Uterus (tissue), 2 donors: ENCODE data around the gene TIGD6.

Experiments
- POLR2A ChIP-seq, 2 donors: fragments of 450-650 bp; IDR thresholded peaks; one replicate each; pipeline ENCODE4 v1.6.1; 2016; ENCODE audit warnings: antibody characterized with exemption in 2 of 2, mild to moderate bottlenecking in 1 of 2, moderate library complexity in 1 of 2
- TF ChIP-seq, protein P1 (sequence below), 4 experiments: fragments of 200-600 bp in 2 of 4; fragments of 450-650 bp in 2 of 4; sonication (generic) in 2 of 4; IDR thresholded peaks; one replicate each; pipeline ENCODE4 v1.5.1; 2016 to 2019; ENCODE audit warnings: antibody characterized with exemption in 4 of 4, mild to moderate bottlenecking in 2 of 4, moderate library complexity in 1 of 4

DNA sequence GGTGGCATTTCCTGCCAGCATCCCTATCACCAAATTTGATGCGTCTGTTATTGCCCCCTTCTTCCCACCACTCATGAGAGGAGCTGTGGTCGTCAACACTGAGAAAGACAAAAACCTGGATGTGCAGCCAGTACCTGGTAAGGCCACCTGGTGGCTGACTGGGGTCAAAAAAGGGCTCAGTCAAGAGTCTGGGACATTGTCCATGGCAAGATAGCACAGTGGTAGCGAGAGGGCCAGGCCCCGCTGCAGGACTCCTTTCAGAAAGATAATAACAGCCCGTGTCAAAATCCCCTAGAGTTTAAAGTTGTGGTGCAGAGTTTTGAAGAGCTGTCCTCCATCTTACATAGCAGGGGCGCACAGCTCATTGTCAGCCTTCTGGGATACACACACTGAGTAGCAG lies 45.1 kb upstream of the TIGD6 start:
- TF ChIP-seq, protein P1, sequence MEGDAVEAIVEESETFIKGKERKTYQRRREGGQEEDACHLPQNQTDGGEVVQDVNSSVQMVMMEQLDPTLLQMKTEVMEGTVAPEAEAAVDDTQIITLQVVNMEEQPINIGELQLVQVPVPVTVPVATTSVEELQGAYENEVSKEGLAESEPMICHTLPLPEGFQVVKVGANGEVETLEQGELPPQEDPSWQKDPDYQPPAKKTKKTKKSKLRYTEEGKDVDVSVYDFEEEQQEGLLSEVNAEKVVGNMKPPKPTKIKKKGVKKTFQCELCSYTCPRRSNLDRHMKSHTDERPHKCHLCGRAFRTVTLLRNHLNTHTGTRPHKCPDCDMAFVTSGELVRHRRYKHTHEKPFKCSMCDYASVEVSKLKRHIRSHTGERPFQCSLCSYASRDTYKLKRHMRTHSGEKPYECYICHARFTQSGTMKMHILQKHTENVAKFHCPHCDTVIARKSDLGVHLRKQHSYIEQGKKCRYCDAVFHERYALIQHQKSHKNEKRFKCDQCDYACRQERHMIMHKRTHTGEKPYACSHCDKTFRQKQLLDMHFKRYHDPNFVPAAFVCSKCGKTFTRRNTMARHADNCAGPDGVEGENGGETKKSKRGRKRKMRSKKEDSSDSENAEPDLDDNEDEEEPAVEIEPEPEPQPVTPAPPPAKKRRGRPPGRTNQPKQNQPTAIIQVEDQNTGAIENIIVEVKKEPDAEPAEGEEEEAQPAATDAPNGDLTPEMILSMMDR (IDR thresholded peaks at IDR 0.05) = no peak
- no peak for TF ChIP-seq POLR2A (IDR thresholded peaks at IDR 0.05)
